A673 (cell line): ENCODE measurements around the gene ANKMY1. TPM values are rescaled to one million over a fixed set of nuclear protein-coding genes. Genes with fewer than 3 reads are reported as not detected.

Experiments used
- BruUV-seq: library from RNA; stranded (reverse); fragments of 400-500 nt; replicated peaks from 2 replicates; lab custom pipeline; 2021; lab: Mats Ljungman, UMichigan
- CTCF ChIA-PET: fragments of 300-600 bp; sonication (Branson Sonifier 250); formaldehyde crosslinking; loops from one replicate; lab custom pipeline; 2022; ENCODE audit warnings: antibody characterized with exemption; lab: Charles Lee
- POLR2A ChIA-PET: fragments of 300-600 bp; sonication (Branson Sonifier 250); formaldehyde crosslinking; loops from one replicate; lab custom pipeline; 2022; ENCODE audit warnings: antibody characterized with exemption; ENCODE audit not compliant: low non-redundant PET; lab: Charles Lee
- DNase-seq: peaks from one replicate; pipeline ENCODE4 v3.0.0-alpha.2; 2015; ENCODE audit warnings: low spot score
- H3K27ac ChIP-seq: fragments of 200-600 bp; sonication (generic); 2 replicates; pipeline ENCODE4 v1.5.1; 2016; ENCODE audit warnings: mixed run types, low read depth, mild to moderate bottlenecking, mixed read lengths, antibody characterized with exemption, low read length; ENCODE audit not compliant: poor library complexity, severe bottlenecking
- H3K27me3 ChIP-seq: fragments of 200-600 bp; sonication (generic); replicated peaks from 2 replicates; pipeline ENCODE4 v1.6.1; 2017; ENCODE audit warnings: mixed run types, low read depth, mild to moderate bottlenecking, mixed read lengths, antibody characterized with exemption, low read length; ENCODE audit not compliant: insufficient read depth, poor library complexity
- H3K36me3 ChIP-seq: fragments of 200-600 bp; sonication (generic); 2 replicates; pipeline ENCODE4 v1.6.1; 2016; ENCODE audit warnings: mixed run types, mild to moderate bottlenecking, mixed read lengths, antibody characterized with exemption, low read length; ENCODE audit not compliant: insufficient read depth, poor library complexity, severe bottlenecking
- H3K4me1 ChIP-seq: fragments of 200-600 bp; sonication (generic); 2 replicates; pipeline ENCODE4 v1.6.1; 2017; ENCODE audit warnings: mixed run types, mild to moderate bottlenecking, mixed read lengths, antibody characterized with exemption, low read length; ENCODE audit not compliant: insufficient read depth, poor library complexity, severe bottlenecking
- H3K4me3 ChIP-seq: fragments of 200-600 bp; sonication (generic); 2 replicates; pipeline ENCODE4 v1.5.1; 2016; ENCODE audit warnings: low read depth, mixed run types, mild to moderate bottlenecking, mixed read lengths, low read length; ENCODE audit not compliant: poor library complexity, severe bottlenecking
- H3K9me3 ChIP-seq: fragments of 200-600 bp; sonication (generic); 2 replicates; pipeline ENCODE4 v1.6.1; 2016; ENCODE audit warnings: mixed run types, low read depth, mild to moderate bottlenecking, mixed read lengths, antibody characterized with exemption, low read length; ENCODE audit not compliant: poor library complexity, severe bottlenecking
- EZH2 ChIP-seq: fragments of 200-600 bp; sonication (generic); IDR thresholded peaks from 2 replicates; pipeline ENCODE4 v1.6.1; 2017; ENCODE audit warnings: borderline replicate concordance, low read depth, mild to moderate bottlenecking, mixed read lengths, antibody characterized with exemption, low read length; ENCODE audit not compliant: poor library complexity, severe bottlenecking
- intact Hi-C: fragments of 100-400 bp; cut with micrococcal nuclease; formaldehyde crosslinking; loops from one replicate; pipeline ENCODE4 v1.10.0; 2022; ENCODE audit not compliant: unreplicated experiment
- total RNA-seq: library from RNA; stranded (reverse); gene quantifications from 2 replicates; pipeline ENCODE4 v1.2.3, GENCODE V29; 2021
- TF ChIP-seq, protein P1 (sequence below): fragments of 300-800, 200-600 bp; sonication (generic); conservative IDR thresholded peaks from 2 replicates; pipeline ENCODE4 v1.5.1; 2017; ENCODE audit warnings: low read depth, mild to moderate bottlenecking, antibody characterized with exemption, low read length, moderate library complexity, mixed read lengths

Gene ANKMY1
- total RNA-seq, 1 experiment from 2014 or later = 21.8 TPM

- no TSS peak for BruUV-seq
- H3K27me3 ChIP-seq = no peaks in the 10 kb centered on the region
- TF ChIP-seq EZH2 = no peak
- TF ChIP-seq, protein P1, sequence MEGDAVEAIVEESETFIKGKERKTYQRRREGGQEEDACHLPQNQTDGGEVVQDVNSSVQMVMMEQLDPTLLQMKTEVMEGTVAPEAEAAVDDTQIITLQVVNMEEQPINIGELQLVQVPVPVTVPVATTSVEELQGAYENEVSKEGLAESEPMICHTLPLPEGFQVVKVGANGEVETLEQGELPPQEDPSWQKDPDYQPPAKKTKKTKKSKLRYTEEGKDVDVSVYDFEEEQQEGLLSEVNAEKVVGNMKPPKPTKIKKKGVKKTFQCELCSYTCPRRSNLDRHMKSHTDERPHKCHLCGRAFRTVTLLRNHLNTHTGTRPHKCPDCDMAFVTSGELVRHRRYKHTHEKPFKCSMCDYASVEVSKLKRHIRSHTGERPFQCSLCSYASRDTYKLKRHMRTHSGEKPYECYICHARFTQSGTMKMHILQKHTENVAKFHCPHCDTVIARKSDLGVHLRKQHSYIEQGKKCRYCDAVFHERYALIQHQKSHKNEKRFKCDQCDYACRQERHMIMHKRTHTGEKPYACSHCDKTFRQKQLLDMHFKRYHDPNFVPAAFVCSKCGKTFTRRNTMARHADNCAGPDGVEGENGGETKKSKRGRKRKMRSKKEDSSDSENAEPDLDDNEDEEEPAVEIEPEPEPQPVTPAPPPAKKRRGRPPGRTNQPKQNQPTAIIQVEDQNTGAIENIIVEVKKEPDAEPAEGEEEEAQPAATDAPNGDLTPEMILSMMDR = no peak
- intact Hi-C loops = no loop called here
- H3K4me1 ChIP-seq = no peaks in the 10 kb centered on the region
- H3K36me3 ChIP-seq = no peaks in the 10 kb centered on the region
- ChIA-PET POLR2A (no interaction called here), CTCF (no interaction called here)
- H3K27ac ChIP-seq = no peak overlapping the region
- no peak for DNase-seq
- H3K9me3 ChIP-seq = no peaks in the 10 kb centered on the region
- H3K4me3 ChIP-seq = no peak overlapping the region
Observed at GRCh38 chr2:240517342-240517741, 40.4 kb downstream of the ANKMY1 start.

DNA sequence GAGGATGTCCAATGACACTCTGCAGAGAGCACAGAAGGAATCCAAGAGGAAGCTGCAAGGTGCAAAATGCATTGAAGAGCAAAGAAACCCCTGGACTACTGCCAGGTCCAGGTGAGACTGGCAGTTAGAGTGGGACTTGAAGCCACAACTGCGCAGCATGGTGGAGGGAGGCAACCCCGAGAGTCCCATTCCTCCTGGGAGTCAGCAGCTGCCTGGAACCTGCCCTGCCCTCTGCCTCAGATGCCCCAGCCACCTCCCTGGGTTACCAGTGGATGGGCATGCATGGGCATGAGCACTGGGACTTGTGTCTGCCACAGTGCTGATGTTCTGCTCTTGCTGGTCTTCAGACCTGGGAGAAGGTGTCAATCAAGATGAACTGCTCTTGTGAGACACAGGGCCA lies 43.2 kb downstream of the ANKMY1 start:
- no peaks in the 10 kb centered on the region for H3K9me3 ChIP-seq
- no TSS peak for BruUV-seq
- TF ChIP-seq, protein P1 = no peak
- no peak for TF ChIP-seq EZH2
- H3K27me3 ChIP-seq = no peaks in the 10 kb centered on the region
- no peaks in the 10 kb centered on the region for H3K4me1 ChIP-seq
- ChIA-PET CTCF (interaction anchor here (0.8 kb wide), 1 partner anchor 186 kb away, joined by 3 read pairs; no protein-coding TSS in a partner anchor), POLR2A (no interaction called here)
- no peak for DNase-seq
- H3K36me3 ChIP-seq = no peaks in the 10 kb centered on the region
- no peak overlapping the region for H3K4me3 ChIP-seq
- intact Hi-C loops = no loop called here
- H3K27ac ChIP-seq = no peak overlapping the region

DNA sequence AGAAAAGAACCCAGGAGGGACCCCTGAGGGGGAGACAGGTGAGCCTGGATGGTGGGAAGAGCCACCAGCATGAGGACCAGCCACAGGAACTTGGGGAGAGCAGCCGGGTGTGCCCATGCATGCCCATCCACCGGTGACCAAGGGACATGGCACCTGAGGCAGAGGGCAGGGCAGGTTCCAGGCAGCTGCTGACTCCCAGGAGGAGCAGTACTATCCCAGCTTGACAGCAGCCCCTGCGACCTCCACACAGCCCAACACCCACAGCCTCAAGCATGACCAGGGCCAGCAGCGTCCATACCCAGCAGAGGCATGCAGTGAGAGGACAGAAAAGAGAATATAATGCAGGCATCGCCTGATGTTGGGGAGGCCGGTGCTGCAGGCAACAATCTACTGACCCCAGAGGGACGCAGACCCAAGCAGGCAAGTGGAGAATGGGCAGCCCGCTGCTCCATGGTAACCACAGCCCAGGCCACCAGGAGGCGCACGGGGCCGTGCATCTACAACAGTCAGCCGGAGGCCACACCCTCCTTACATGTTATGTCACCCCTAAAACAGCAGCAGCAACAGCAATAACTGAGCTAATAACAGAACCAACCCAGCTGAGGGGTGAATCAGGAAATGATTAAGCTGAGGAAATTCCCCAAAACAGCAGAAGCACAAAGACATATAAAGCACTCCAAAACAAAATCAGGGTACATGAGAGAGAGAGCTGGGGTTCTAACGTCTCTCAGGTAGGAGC lies 44.1 kb downstream of the ANKMY1 start:
- DNase-seq = peak; percentile 76
- BruUV-seq = no TSS peak
- ChIA-PET CTCF (interaction anchor here (0.6 to 0.8 kb wide), 3 partner anchors 48 to 327 kb away, joined by 3 to 4 read pairs (median 3); no protein-coding TSS in a partner anchor), POLR2A (no interaction called here)
- H3K9me3 ChIP-seq = no peaks in the 10 kb centered on the region
- no peak overlapping the region for H3K27ac ChIP-seq
- H3K36me3 ChIP-seq = no peaks in the 10 kb centered on the region
- no peaks in the 10 kb centered on the region for H3K27me3 ChIP-seq
- H3K4me1 ChIP-seq = no peaks in the 10 kb centered on the region
- TF ChIP-seq EZH2 = no peak
- TF ChIP-seq, protein P1 = peak; percentile 89
- intact Hi-C loops = no loop called here
- no peak overlapping the region for H3K4me3 ChIP-seq
